Testis (tissue), 2 donors: ENCODE data around the gene CRYL1.

ENCODE experiments used
- POLR2A ChIP-seq: fragments of 450-650 bp; IDR thresholded peaks from one replicate; pipeline ENCODE4 v1.6.1; 2017; ENCODE audit warnings: antibody characterized with exemption, mild to moderate bottlenecking, moderate library complexity
- TF ChIP-seq, protein P1 (sequence below), 3 experiments: fragments of 450-650 bp in 2 of 3; fragments of 200-600 bp in 1 of 3; sonication (generic) in 1 of 3; IDR thresholded peaks; one replicate each; pipeline ENCODE4 v1.5.1; 2016 to 2019; ENCODE audit warnings: antibody characterized with exemption in 3 of 3, mild to moderate bottlenecking in 2 of 3, moderate library complexity in 1 of 3

DNA sequence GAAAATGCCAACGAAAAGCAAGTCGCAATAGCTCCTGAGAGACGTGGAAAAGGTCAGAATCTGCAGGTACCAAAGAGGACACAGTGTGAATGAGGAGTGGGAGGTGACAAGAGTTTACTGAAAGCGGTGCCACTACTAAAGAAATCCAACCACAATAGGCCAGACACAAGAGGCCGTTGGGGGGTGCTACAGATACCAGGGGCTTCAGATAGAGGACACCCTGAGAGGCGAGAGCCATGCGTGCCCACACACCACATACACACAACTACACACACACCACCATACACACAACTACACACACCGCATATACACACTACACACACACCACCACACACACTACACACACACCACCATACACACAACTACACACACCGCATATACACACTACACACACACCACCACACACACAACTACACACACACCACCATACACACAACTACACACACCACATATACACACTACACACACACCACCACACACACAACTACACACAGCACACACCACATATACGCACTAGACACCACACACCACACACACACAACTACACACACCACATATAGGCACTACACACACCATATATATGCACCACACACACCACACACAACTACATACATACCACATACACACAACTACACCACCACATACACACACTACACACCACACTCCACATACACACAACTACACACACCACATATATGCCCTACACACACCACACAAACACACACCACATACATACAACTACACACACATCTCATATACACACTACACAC is 28.5 kb downstream of the CRYL1 start:
- TF ChIP-seq POLR2A, result no peak
- TF ChIP-seq, protein P1, sequence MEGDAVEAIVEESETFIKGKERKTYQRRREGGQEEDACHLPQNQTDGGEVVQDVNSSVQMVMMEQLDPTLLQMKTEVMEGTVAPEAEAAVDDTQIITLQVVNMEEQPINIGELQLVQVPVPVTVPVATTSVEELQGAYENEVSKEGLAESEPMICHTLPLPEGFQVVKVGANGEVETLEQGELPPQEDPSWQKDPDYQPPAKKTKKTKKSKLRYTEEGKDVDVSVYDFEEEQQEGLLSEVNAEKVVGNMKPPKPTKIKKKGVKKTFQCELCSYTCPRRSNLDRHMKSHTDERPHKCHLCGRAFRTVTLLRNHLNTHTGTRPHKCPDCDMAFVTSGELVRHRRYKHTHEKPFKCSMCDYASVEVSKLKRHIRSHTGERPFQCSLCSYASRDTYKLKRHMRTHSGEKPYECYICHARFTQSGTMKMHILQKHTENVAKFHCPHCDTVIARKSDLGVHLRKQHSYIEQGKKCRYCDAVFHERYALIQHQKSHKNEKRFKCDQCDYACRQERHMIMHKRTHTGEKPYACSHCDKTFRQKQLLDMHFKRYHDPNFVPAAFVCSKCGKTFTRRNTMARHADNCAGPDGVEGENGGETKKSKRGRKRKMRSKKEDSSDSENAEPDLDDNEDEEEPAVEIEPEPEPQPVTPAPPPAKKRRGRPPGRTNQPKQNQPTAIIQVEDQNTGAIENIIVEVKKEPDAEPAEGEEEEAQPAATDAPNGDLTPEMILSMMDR (IDR thresholded peaks at IDR 0.05), result no peak
